Endometrial microvascular endothelial cells (primary cell): Measurements from ENCODE around the gene YDJC. TPM values are rescaled to one million over a fixed set of nuclear protein-coding genes. Genes with fewer than 3 reads are reported as not detected.
"Not testable (repeated sequence)": the region's sequence is repeated elsewhere in the genome, so short reads cannot be mapped to it uniquely, and the experiment has no call there.

Source experiments
- in situ Hi-C: cut with HindIII; loops from 2 replicates; pipeline ENCODE4 v1.10.0; 2017; ENCODE audit warnings: low sequenced_read_pairs, low pct_unique_long_range_greater_than_20kb; ENCODE audit errors: inconsistent ontology term
- total RNA-seq: library from RNA; depleted of rRNA; stranded (reverse); fragments of >200 nt; gene quantifications from one replicate; pipeline ENCODE4 v1.2.3, GENCODE V29; 2015; ENCODE audit errors: inconsistent ontology term

The YDJC gene, protein sequence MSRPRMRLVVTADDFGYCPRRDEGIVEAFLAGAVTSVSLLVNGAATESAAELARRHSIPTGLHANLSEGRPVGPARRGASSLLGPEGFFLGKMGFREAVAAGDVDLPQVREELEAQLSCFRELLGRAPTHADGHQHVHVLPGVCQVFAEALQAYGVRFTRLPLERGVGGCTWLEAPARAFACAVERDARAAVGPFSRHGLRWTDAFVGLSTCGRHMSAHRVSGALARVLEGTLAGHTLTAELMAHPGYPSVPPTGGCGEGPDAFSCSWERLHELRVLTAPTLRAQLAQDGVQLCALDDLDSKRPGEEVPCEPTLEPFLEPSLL
- 75.8 TPM for total RNA-seq

DNA sequence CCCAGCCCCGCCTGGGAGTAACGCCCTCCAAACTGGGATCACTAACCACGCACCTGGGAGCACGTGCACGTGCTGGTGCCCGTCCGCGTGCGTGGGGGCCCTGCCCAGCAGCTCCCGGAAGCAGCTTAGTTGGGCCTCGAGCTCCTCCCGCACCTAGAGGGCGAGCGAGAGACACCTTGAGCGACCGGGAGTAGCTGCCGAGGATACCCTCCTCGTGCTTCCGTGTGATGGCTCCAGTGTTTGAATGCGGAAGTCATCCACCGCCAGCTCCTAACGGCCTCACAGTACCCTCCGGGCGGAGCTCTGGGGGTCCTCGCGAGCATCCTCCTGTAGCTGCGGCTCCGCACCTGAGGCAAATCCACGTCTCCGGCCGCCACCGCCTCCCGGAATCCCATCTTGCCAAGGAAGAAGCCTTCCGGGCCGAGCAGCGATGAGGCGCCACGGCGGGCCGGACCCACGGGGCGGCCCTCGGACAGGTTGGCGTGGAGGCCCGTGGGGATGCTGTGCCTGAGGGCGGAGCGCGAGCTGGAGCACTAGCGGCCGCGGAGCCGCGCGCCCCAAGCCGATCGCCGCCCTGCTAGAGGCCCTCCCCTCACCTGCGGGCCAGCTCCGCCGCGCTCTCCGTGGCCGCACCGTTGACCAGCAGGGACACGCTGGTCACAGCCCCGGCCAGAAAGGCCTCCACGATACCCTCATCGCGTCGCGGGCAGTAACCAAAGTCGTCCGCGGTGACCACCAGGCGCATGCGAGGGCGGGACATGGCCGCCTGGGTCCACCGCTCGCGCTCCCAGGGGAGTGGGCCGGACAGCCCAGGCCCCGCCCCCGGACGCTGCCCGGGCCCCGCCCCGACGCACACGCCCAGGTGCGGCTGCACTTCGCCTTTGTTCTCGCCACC, at the start of gene YDJC:
YDJC (minus strand) TSS at position 768 of the 895 bp plus-strand sequence; CDS start at position 760, 8 bp downstream.
- in situ Hi-C loops, result no loop called here

DNA sequence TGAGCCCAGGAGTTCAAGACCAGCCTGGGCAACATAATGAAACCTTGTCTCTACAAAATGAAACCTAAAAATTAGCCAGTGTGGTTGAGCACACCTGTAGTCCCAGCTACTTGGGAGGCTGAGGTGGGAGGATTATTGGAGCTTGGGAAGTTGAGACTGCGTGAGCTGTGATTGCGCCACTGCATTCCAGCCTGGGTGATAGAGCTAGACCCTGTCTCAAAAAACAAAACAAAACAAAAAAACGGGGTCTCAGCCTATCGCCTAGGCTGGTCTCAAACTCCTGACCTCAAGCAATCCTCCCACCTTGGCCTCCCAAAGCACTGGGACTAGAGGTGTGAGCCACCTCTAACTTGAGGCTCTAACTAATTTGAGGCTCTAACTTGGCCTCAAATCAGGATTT, 49.6 kb upstream of the YDJC start:
- in situ Hi-C loops, result no loop called here

DNA sequence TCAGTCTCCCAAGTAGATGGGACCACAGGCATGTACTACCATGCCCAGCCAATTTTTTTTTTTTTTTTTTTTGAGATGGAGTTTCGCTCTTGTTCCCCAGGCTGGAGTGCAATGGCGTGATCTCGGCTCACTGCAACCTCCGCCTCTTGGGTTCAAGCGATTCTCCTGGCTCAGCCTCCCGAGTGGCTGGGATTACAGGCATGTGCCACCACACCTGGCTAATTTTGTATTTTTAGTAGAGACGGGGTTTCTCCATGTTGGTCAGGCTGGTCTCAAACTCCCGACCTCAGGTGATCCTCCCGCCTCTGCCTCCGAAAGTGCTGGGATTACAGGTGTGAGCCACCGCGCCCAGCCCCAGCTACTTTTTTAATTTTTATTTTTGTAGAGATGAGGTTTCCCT, 49.0 kb upstream of the YDJC start:
- in situ Hi-C loops, result not testable (repeated sequence)

DNA sequence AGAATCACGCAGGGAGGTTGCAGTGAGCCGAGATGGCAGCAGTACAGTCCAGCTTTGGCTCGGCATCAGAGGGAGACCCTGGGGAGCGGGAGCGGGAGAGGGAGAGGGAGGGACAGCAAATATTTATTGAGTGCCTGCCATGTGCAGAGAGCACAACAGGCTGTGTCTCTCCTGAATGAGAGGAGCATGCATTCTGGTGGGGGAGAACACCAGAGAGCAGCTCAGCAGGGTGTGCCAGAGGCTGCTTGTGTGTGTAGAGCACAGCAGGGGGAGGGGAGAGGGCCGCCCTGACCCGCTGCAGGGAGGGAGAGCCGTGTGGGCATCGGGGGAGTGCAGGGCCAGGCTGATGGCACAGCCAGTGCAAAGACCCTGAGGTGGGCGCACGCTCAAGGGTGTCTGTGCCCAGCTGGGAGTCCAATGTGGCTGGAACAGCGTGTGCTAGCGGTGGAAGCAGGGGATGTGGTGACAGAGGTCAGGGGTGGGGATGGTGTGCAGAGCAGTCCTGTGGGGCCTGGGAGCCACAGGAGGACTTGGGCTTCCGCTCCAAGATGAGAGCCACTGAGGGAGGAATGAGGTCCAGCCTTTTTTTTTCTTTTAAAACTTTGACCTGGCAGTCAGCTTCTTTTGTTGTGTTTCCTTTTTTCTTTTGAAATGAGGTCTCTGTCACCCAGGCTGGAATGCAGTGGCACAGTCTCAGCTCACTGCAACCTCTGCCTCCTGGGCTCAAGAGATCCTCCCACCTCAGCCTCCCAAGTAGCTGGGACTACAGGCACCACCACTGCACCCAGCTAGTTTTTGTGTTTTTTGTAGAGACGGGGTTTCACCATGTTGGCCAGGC, 48.0 kb upstream of the YDJC start:
- in situ Hi-C loops, result no loop called here

DNA sequence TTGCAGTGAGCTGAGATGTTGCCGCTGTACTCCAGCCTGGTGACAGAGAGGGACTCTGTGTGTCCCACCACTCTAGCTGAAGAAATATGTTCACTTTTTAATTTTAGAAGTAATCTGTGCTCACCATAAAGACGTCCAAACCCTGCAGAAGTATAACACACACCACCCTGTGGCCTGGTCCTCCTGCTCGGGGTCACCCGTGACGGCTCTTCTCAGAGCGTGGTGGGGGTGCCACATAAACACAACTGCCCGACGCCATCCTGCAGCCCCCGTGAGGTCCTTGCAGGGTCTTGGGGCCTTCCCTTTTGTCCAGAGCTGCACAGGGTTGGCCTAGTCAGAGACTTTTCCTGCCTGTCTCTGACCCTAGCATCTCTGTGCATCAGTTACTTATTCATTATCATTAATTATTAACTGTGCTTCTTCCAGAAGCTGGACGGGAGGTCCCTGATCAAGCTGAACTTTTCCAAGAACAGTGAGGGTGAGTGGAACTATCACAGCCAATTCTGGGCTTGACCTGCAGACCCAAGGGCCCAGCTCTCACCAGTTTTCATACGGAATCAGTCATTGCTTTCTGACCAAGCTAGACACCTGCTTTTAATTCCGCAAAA, 44.9 kb upstream of the YDJC start:
- in situ Hi-C loops, result no loop called here

DNA sequence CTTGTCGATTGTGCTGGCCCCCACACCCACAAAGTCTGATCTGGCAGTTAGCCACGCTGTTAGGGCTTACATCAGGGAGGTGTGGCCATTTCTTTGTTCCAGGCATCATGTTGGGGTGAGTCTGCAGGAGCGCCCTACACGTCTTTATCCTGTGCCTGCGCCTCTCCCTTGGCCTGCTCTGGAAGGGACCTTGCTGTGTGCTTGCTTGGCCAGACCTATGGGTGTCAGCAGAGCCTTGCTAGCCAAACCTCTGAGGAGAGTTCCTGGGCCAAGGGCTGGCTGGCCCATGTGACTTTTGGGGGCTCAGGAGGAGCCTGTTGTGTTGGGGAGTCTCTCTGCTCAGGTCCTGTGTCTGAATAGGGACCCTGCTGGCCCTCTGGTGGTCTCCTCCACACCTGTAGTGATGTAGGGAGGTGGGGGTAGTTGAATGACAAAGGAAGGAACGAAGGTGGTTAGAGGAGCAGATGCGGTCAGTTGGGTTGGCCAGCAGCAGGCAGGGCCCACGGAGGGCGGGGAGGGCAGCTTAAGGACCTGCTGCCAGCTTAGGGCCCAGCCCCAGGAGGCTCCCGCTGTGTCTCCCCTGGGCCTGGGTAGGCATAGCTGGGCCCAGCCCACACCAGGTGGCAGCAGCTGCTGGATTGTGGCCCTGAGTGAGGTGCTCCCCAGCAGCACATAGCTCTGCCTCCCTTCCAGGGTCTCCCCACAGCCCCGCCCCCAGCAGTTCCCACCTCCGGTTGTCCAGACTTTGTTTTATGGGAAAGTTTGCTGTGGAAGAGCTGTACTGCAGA, 43.9 kb upstream of the YDJC start:
- in situ Hi-C loops, result no loop called here

DNA sequence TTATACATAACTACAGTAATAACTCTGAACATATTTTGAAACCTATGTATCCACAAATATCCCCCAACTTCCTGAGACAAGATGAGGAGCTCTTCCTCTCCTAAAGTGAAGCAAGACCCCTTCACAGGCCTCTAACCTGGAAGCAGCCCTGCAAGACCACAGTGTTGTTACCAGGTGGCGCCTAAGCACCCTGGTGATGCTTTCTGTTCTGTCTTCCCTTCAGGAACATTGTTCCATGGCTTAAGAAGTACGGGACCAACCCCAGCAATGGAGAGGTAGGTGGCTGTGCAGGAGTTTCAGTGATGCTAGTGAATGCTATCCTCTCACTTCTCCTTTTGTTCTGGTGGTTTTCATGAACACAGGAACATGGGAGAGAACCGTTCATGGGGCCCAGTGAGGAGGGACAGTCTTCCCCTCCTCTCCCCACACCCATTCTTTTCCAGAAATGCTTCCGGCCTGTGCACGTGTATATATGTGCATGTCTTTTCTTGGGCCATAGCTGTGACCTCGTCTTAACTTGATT, 42.3 kb upstream of the YDJC start:
- in situ Hi-C loops, result no loop called here

DNA sequence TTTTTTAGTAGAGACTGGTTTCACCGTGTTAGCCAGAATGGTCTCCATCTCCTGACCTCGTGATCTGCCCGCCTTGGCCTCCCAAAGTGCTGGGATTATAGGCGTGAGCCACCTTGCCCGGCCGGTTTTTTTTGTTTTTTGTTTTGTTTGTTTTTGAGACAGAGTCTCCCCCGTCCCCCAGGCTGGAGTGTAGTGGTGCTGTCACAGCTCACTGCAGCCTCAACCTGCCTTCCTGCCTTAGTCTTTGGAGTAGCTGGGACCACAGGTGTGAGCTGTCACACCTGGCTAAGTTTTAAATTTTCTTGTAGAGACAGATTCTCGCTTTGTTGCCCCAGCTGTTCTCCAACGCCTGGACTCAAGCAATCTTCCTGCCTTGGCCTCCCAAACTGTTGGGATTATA, 39.2 kb upstream of the YDJC start:
- in situ Hi-C loops, result no loop called here

DNA sequence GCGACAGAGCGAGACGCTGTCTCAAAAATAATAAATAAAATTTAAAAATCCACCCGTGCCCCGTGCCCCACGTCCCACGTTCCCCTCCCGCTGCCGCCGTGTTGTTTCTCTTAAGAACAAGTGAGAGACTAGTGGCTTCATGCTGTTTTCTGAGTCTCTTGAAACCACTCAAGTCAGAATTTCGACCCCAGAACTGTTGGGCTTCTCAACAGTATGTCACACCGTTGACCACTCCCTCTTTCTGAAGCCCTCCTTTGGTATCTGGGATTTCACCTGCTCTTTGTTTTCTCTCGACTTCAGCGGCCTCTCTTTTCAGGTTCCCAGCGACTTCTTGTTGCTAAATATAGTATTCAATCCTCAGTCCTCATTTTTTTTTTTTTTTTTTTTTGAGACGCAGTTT, 37.0 kb upstream of the YDJC start:
- in situ Hi-C loops, result no loop called here

DNA sequence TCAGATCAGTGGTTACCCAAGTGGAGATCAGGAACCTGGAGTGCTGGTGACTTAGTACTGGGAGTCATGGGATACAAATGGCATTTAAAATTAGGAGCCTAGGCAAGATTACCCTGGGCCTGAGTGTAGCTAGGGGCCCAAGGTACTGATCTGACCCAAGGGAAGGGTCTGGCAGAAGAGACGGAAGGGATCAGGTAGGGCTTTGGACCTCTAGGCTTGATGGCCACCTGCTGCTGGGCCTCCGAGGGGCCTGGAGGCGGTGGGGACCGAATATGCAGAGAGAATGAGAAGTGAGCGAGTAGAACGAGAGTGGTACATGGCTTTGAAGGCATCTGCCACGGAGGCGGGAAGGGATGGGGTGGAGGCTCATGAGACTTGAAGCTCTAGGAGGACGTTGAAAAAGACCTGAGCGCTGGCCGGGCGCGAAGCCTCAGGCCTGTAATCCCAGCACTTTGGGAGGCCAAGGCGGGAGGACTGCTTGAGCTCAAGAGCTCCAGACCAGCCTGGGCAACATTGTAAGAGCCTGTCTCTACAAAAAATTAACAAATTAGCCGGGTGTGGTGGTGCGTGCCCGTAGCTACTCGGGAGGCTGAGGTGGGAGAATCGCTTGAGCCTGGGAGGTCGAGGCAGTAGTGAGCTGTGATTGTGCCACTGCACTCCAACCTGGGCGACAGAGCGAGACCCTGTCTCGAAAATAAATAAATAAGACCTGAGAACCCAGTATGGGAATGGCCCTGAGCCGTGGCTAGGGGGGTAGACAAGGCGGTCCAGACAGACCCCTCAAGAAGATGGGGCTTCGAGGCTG, 35.4 kb upstream of the YDJC start:
- in situ Hi-C loops, result no loop called here

DNA sequence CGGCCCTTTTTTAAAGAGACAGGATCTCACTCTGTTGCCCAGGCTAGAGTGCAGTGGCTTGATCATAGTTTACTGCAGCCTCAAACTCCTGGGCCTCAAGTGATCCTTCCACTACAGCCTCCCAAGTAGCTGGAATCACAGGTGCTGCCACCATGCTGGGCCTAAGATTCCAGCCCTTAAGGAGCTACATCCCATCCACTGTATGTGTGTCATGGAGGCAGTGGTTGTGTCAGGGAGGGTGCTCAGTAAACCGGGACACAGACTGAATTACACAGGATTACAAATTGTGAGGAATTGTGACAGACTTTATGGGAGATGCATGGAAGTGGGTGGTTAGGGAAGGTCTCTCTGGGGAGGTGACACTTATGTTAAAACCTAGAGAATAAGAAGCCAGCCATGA, 33.9 kb upstream of the YDJC start:
- in situ Hi-C loops, result no loop called here

DNA sequence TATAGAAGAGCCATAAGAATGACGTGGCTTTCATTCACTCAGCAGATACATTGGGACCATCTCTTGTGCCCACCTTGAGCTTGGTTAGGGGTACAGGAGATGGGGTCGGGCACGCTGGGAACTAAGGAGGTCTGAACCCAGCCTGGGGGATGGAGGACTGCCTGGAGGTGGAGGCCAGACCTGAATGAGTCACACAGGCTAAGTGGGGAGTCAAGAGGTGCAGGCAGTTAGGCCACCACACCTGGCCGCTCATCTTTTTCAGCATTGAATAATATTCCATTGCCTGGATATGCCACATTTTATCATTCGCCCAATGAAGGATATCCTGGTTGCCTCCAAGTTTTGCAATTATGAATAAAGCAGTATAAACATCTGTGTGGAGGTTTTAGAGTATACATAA, 32.2 kb upstream of the YDJC start:
- in situ Hi-C loops, result no loop called here

DNA sequence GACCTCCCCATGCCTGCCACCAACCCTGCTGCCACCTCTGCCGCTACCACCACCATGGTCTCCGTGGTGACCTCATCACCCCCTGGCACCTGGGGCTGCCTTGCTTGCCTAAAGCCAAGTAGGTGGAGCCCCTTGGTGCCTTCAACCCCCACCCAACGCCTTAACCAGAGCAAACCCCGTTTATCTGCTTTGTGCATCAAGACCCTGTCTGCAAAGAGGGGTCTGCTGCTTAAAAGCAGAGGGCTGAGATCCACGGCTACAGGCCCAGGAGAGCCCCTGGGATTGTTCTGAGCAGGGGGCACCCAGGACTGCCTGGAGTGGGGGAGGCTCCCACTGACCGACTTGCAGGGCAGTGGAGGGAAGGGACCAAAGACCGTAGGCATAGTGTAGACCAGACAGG, 31.1 kb upstream of the YDJC start:
- in situ Hi-C loops, result no loop called here

DNA sequence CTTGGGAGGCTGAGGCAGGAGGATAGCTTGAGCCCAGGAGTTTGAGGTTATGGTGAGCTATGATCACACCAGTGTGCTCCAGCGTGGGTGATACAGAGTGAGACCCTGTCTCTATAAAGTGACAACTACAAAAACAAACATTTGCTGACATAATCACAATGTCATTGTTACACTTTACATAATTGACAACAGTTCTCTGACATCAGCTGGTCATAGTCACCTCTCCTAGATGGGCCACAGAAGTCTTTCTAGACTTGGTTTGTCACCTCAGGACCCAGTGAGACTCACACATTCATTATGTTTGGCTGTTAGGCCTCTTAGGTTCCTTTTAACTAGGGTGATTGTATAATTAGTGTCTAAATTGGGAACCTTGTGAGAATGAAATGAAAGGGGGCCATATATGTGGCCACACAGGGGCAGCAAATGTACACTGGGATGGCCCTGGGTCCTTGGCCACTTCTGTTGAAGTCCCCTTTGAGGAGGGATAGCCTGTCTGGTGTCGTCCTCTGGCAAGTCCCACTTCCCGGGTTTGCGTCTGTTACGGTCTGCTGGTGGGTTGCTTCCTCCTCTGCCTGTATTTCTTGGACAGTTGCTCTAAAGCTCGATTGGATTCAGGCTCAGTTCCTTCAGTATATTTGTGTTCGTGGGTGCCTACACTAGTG, 30.2 kb upstream of the YDJC start:
- in situ Hi-C loops, result no loop called here

DNA sequence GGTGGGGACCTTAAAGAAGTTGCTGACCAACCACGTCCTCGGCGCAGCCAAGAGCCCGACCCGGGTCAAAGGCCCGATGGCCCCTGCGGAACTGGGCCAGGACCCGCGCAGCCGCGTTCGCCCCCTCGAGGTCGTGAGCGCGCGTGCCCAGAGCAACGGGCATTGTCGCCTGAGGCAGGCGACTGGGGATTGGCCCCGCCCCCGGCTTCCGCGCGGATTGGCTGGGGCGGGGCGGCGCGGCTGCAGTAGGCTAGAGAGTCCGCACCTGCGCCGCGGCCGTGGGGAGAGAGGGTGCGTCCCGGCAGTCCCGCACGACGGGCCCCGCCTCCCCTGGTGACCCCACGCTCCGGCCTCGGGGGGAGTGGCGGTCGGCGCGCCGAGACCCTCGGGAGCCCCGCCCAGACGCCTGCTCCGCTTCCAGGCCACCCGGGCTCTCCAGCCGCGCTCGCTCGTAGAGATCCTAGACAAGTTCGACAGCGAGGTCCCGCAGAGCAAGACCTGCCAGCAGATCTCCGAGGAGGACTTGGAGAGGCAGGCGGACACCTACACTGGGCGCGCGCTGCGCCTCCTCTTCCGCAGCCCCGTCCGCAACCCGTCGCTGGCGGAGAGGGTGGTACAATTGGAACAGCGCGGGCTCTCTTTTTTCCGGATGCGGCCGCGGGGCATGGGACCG, 27.7 kb upstream of the YDJC start:
- in situ Hi-C loops, result no loop called here

DNA sequence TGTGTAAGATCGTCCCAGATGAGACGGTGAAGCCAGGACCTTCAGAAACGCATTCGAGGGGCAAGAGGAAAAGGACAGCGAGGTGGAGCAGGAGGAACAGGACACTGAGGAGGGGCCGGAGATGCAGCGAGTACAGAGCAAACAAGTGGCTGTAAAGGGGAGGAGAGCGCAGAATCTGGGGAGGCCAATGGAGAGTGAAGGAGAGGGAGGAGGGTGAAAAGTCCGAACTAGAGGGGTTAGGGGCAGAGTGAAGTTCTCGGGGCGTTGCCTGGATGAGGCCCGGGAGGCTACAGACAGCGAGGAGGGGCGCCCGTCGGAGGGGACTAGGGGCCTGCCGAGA, 27.2 kb upstream of the YDJC start:
- in situ Hi-C loops, result no loop called here
